H1 (cell line): Measurements from ENCODE around the gene SLAIN2. TPM values are rescaled to one million over a fixed set of nuclear protein-coding genes. Genes with fewer than 3 reads are reported as not detected.

Experiments
- CTCF ChIA-PET: fragments of 300-600 bp; sonication (Branson Sonifier 250); formaldehyde crosslinking; loops from one replicate; lab custom pipeline; 2021; ENCODE audit not compliant: partially characterized antibody; lab: Charles Lee
- POLR2A ChIA-PET: fragments of 300-600 bp; sonication (Branson Sonifier 250); formaldehyde crosslinking; loops from one replicate; lab custom pipeline; 2021; ENCODE audit warnings: inconsistent platforms; ENCODE audit not compliant: partially characterized antibody; lab: Charles Lee
- DNase-seq, 2 experiments: peaks; one replicate each; pipeline versions ENCODE4 v3.0.0 to v3.0.0-alpha.2; 2010 to 2022; ENCODE audit warnings: low spot score in 2 of 2, low read depth in 1 of 2, mixed read lengths in 1 of 2
- FAIRE-seq: peaks from 2 replicates; lab custom pipeline; 2011; peaks lifted over from hg19 to GRCh38; lab: Jason Lieb, UNC
- H2AFZ ChIP-seq: 2 replicates; pipeline ENCODE4 v1.8.1; 2012; ENCODE audit warnings: low read length, inconsistent platforms
- H2AK5ac ChIP-seq: 2 replicates; pipeline ENCODE4 v1.6.1; 2013; ENCODE audit warnings: low read depth, low read length
- H2BK120ac ChIP-seq: replicated peaks from 2 replicates; pipeline ENCODE3; 2013; ENCODE audit warnings: low read depth, low read length, inconsistent platforms
- H2BK12ac ChIP-seq: 2 replicates; pipeline ENCODE4 v1.6.1; 2013; ENCODE audit warnings: low read depth, low read length
- H2BK15ac ChIP-seq: 2 replicates; pipeline ENCODE4 v1.6.1; 2013; ENCODE audit warnings: low read length
- H2BK20ac ChIP-seq: 2 replicates; pipeline ENCODE4 v1.6.1; 2013; ENCODE audit warnings: low read length
- H2BK5ac ChIP-seq: 2 replicates; pipeline ENCODE4 v1.6.1; 2013; ENCODE audit warnings: low read depth, low read length
- H3K14ac ChIP-seq: 2 replicates; pipeline ENCODE4 v1.6.1; 2013; ENCODE audit warnings: inconsistent platforms; ENCODE audit not compliant: insufficient read length
- H3K18ac ChIP-seq: 2 replicates; pipeline ENCODE4 v1.6.1; 2013; ENCODE audit warnings: low read length; ENCODE audit errors: extremely low read depth
- H3K23ac ChIP-seq: 2 replicates; pipeline ENCODE4 v1.6.1; 2013; ENCODE audit warnings: inconsistent platforms; ENCODE audit not compliant: insufficient read length
- H3K23me2 ChIP-seq: 2 replicates; pipeline ENCODE4 v1.6.1; 2013; ENCODE audit warnings: low read depth, low read length
- H3K27ac ChIP-seq: 2 replicates; pipeline ENCODE4 v1.6.1; 2011; ENCODE audit warnings: low read depth, low read length, inconsistent platforms
- H3K27me3 ChIP-seq, 4 experiments: replicated peaks in 1 of 4; 1 replicate in 1 of 4; 2 replicates in 3 of 4; pipeline versions ENCODE4 v1.6.1 to v1.8.1; 2011 to 2013; ENCODE audit warnings: low read length in 3 of 4, mild to moderate bottlenecking in 3 of 4, inconsistent platforms in 2 of 4, mixed read lengths in 2 of 4, moderate library complexity in 1 of 4; ENCODE audit not compliant: control insufficient read depth in 3 of 4, insufficient read depth in 3 of 4; ENCODE audit errors: extremely low read depth in 1 of 4
- H3K36me3 ChIP-seq, 4 experiments: 2 replicates each; pipeline versions ENCODE4 v1.6.1 to v1.8.1; 2011 to 2013; ENCODE audit warnings: mild to moderate bottlenecking in 4 of 4, low read length in 3 of 4, moderate library complexity in 2 of 4, control low read depth in 1 of 4, inconsistent platforms in 1 of 4; ENCODE audit not compliant: insufficient read depth in 4 of 4, control insufficient read depth in 2 of 4
- H3K4ac ChIP-seq: replicated peaks from 2 replicates; pipeline ENCODE3; 2013; ENCODE audit warnings: low read length, low read depth, mixed read lengths, inconsistent platforms; ENCODE audit not compliant: insufficient read length
- H3K4me1 ChIP-seq, 4 experiments: replicated peaks in 1 of 4; 1 replicate in 1 of 4; 2 replicates in 3 of 4; pipeline versions ENCODE4 v1.6.1 to v1.8.1; 2011 to 2013; ENCODE audit warnings: low read length in 3 of 4, inconsistent platforms in 2 of 4, mixed read lengths in 1 of 4; ENCODE audit not compliant: insufficient read depth in 4 of 4, control insufficient read depth in 3 of 4
- H3K4me2 ChIP-seq, 2 experiments: 2 replicates each; pipeline versions ENCODE4 v1.6.1 to v1.8.1; 2011 to 2013; ENCODE audit warnings: low read depth in 2 of 2, low read length in 2 of 2, control low read depth in 1 of 2, inconsistent platforms in 1 of 2, mild to moderate bottlenecking in 1 of 2; ENCODE audit not compliant: insufficient read depth in 1 of 2
- H3K4me3 ChIP-seq, 4 experiments: fragments of 200-600, 300-600 bp in 1 of 4; sonication (generic), shearing (Covaris generic), sonication (Bioruptor Twin) in 1 of 4; 2 replicates each; pipeline versions ENCODE4 v1.5.1 to v1.8.1; 2011 to 2016; ENCODE audit warnings: low read length in 4 of 4, low read depth in 3 of 4, control low read depth in 2 of 4, inconsistent platforms in 2 of 4, mild to moderate bottlenecking in 2 of 4, mixed read lengths in 1 of 4, moderate library complexity in 1 of 4; ENCODE audit not compliant: insufficient read depth in 2 of 4; ENCODE audit errors: extremely low read depth in 1 of 4
- H3K56ac ChIP-seq: replicated peaks from 2 replicates; pipeline ENCODE3; 2013; ENCODE audit warnings: low read depth, mild to moderate bottlenecking, mixed read lengths, low read length, inconsistent platforms; ENCODE audit not compliant: insufficient read length
- H3K79me1 ChIP-seq: 2 replicates; pipeline ENCODE4 v1.6.1; 2013; ENCODE audit warnings: low read depth, low read length, control low read depth
- H3K79me2 ChIP-seq, 2 experiments: 2 replicates each; pipeline versions ENCODE4 v1.6.1 to v1.8.1; 2012 to 2013; ENCODE audit warnings: low read length in 2 of 2, mild to moderate bottlenecking in 2 of 2, inconsistent platforms in 1 of 2; ENCODE audit not compliant: insufficient read depth in 2 of 2, control insufficient read depth in 1 of 2
- H3K9ac ChIP-seq, 4 experiments: replicated peaks in 1 of 4; 1 replicate in 1 of 4; 2 replicates in 3 of 4; pipeline versions ENCODE4 v1.6.1 to v1.8.1; 2011 to 2013; ENCODE audit warnings: low read depth in 3 of 4, low read length in 3 of 4, control low read depth in 2 of 4, mild to moderate bottlenecking in 2 of 4, moderate library complexity in 2 of 4, inconsistent platforms in 1 of 4; ENCODE audit errors: extremely low read depth in 1 of 4
- H3K9me3 ChIP-seq, 2 experiments: 2 replicates each; pipeline versions ENCODE4 v1.6.1 to v1.8.1; 2012 to 2013; ENCODE audit warnings: mild to moderate bottlenecking in 2 of 2, moderate library complexity in 2 of 2, control low read depth in 1 of 2, inconsistent platforms in 1 of 2, low read depth in 1 of 2, low read length in 1 of 2, mixed read lengths in 1 of 2; ENCODE audit not compliant: insufficient read depth in 2 of 2
- H4K20me1 ChIP-seq, 2 experiments: replicated peaks in 1 of 2; 2 replicates each; pipeline versions ENCODE3 to v1.8.1; 2011 to 2013; ENCODE audit warnings: inconsistent platforms in 2 of 2, low read length in 2 of 2, mild to moderate bottlenecking in 1 of 2; ENCODE audit not compliant: insufficient read depth in 2 of 2, control insufficient read depth in 1 of 2
- H4K5ac ChIP-seq: 2 replicates; pipeline ENCODE4 v1.6.1; 2013; ENCODE audit warnings: low read length, low read depth, mixed read lengths, inconsistent platforms; ENCODE audit not compliant: insufficient read length
- H4K8ac ChIP-seq: 2 replicates; pipeline ENCODE4 v1.8.0; 2013; ENCODE audit warnings: mild to moderate bottlenecking, moderate library complexity, low read length, inconsistent platforms; ENCODE audit not compliant: insufficient read depth; ENCODE audit errors: extremely low read depth
- H4K91ac ChIP-seq: replicated peaks from 2 replicates; pipeline ENCODE3; 2013; ENCODE audit warnings: low read length, mixed read lengths, inconsistent platforms; ENCODE audit not compliant: insufficient read length
- BACH1 ChIP-seq: IDR thresholded peaks from 2 replicates; pipeline ENCODE4 v1.6.1; 2012; ENCODE audit warnings: low read length, improper control_type of control experiment
- CHD1 ChIP-seq: IDR thresholded peaks from 2 replicates; pipeline ENCODE4 v1.6.1; 2012; ENCODE audit warnings: low read depth, low read length, improper control_type of control experiment
- EGR1 ChIP-seq: IDR thresholded peaks from 2 replicates; pipeline ENCODE4 v1.6.1; 2011; ENCODE audit warnings: low read depth, low read length, borderline replicate concordance
- EP300 ChIP-seq, 2 experiments: IDR thresholded peaks; 1 replicate in 1 of 2; 2 replicates in 1 of 2; pipeline ENCODE4 v1.6.1; 2011 to 2012; ENCODE audit warnings: low read depth in 2 of 2, low read length in 2 of 2, mild to moderate bottlenecking in 2 of 2, borderline replicate concordance in 1 of 2, inconsistent platforms in 1 of 2, moderate library complexity in 1 of 2
- HDAC6 ChIP-seq: IDR thresholded peaks from one replicate; pipeline ENCODE4 v1.7.1; 2012; ENCODE audit warnings: low read depth, mild to moderate bottlenecking, inconsistent platforms, low read length, moderate library complexity
- JUN ChIP-seq: IDR thresholded peaks from 2 replicates; pipeline ENCODE4 v1.6.1; 2011; ENCODE audit warnings: low read depth, mild to moderate bottlenecking, improper control_type of control experiment, low read length
- POU5F1 ChIP-seq: IDR thresholded peaks from 2 replicates; pipeline ENCODE4 v1.6.1; 2011; ENCODE audit warnings: low read depth, mild to moderate bottlenecking, low read length, moderate library complexity
- RFX5 ChIP-seq: IDR thresholded peaks from 2 replicates; pipeline ENCODE4 v1.6.1; 2011; ENCODE audit warnings: low read depth, low read length, improper control_type of control experiment, borderline replicate concordance
- SIN3A ChIP-seq, 2 experiments: IDR thresholded peaks in 1 of 2; conservative IDR thresholded peaks in 1 of 2; 2 replicates each; pipeline ENCODE4 v1.6.1; 2011 to 2012; ENCODE audit warnings: low read length in 2 of 2, improper control_type of control experiment in 1 of 2, low read depth in 1 of 2, mild to moderate bottlenecking in 1 of 2
- SP2 ChIP-seq: IDR thresholded peaks from 2 replicates; pipeline ENCODE4 v1.6.1; 2012; ENCODE audit warnings: mild to moderate bottlenecking, low read length, inconsistent platforms
- SP4 ChIP-seq: IDR thresholded peaks from 2 replicates; pipeline ENCODE4 v1.6.1; 2012; ENCODE audit warnings: low read length, inconsistent platforms
- TAF1 ChIP-seq: IDR thresholded peaks from 2 replicates; pipeline ENCODE4 v1.6.1; 2011; ENCODE audit warnings: mild to moderate bottlenecking, low read depth, low read length
- YY1 ChIP-seq: IDR thresholded peaks from 2 replicates; pipeline ENCODE4 v1.6.1; 2011; ENCODE audit warnings: low read depth, mild to moderate bottlenecking, low read length
- ZNF274 ChIP-seq: IDR thresholded peaks from 2 replicates; pipeline ENCODE4 v1.7.0; 2012; ENCODE audit warnings: low read length, borderline replicate concordance; ENCODE audit errors: extremely low read depth
- WGBS, 2 experiments: shearing (Covaris generic) in 1 of 2; methylation state at CpG; one replicate each; pipeline versions ENCODE4 v1.1.6 to v1.1.7; 2013 to 2015; ENCODE audit warnings: low lambda C conversion rate in 2 of 2, mixed read lengths in 2 of 2, inconsistent platforms in 1 of 2, low coverage in 1 of 2, missing lambda C conversion rate in 1 of 2; ENCODE audit not compliant: insufficient replicate concordance in 2 of 2, insufficient coverage in 1 of 2, insufficient read length in 1 of 2; ENCODE audit errors: extremely low coverage in 1 of 2, missing lambda C conversion rate in 1 of 2; 5-methylcytosine and 5-hydroxymethylcytosine counted together
- polyA plus RNA-seq, 7 experiments: library from polyadenylated mRNA; depleted of rRNA in 3 of 7; stranded (reverse) in 5 of 7; unstranded in 2 of 7; fragments of >200 nt in 5 of 7; fragments of 200-250 nt in 2 of 7; gene quantifications; 1 replicate in 5 of 7; 2 replicates in 1 of 7; 4 replicates in 1 of 7; pipeline versions ENCODE4 v1.2.1 to v1.2.3, GENCODE V29; 2011 to 2013; ENCODE audit warnings: missing spikeins in 2 of 7, mixed read lengths in 2 of 7
- total RNA-seq: library from RNA; stranded (reverse); fragmentation: NEBNext Ultra II Directional; extraction: Animal tissue kit (Norgen Biotek cat#: 25700); gene quantifications from 2 replicates; pipeline ENCODE4 v1.2.1, GENCODE V29; 2021

SLAIN2 gene
- total and polyA plus RNA-seq, 2 of the 8 experiments (the other 6 are each of a cell fraction or from before 2014, with no cell fraction given) = 8.2 to 40.0 TPM

GRCh38 chr4:48297256-48297846 is 44.0 kb upstream of the SLAIN2 start:
- no peak overlapping the region for H2BK20ac ChIP-seq
- CTCF ChIA-PET = interaction anchor here (0.6 to 1.0 kb wide), 2 partner anchors 22 to 121 kb away, joined by 3 to 4 read pairs; no protein-coding TSS in a partner anchor

More at GRCh38 chr4:48297256-48297846, 44.0 kb upstream of the SLAIN2 start:
- H2AFZ ChIP-seq = no peak overlapping the region
- FAIRE-seq (no peak), DNase-seq (no peak)
- no peak overlapping the region for H3K56ac ChIP-seq
- no peak overlapping the region for H4K8ac ChIP-seq
- no peak overlapping the region for H3K18ac ChIP-seq
- no peaks in the 10 kb centered on the region for H3K79me1 ChIP-seq
- H3K9me3 ChIP-seq = peaks cover 0 to under 1% of the 10 kb centered on the region in 2 experiments; a peak in 1 of 4 replicates
- H3K36me3 ChIP-seq = no peaks in the 10 kb centered on the region
- WGBS, 2 experiments = 92% methylated on average over 2 of the region's 2 CpGs; no CpG with 5 or more reads in 1 of the 2 experiments
- no peak overlapping the region for H3K4me3 ChIP-seq
- H3K79me2 ChIP-seq = no peaks in the 10 kb centered on the region
- TF ChIP-seq BACH1 (no peak), SIN3A (conservative IDR thresholded peaks at IDR 0.05 in 1 of 2, IDR thresholded peaks at IDR 0.05 in 1 of 2; ENCODE audit: low read depth in 1 of 2, low read length in 2 of 2) (no peak), ZNF274 (no peak), EGR1 (no peak), EP300 (IDR thresholded peaks at IDR 0.05; ENCODE audit: borderline replicate concordance in 1 of 2, low read depth in 2 of 2, low read length in 2 of 2) (no peak), CHD1 (no peak), POU5F1 (no peak), SP2 (no peak), HDAC6 (no peak), TAF1 (no peak), YY1 (no peak), SP4 (no peak), RFX5 (no peak), JUN (no peak)
- H2BK5ac ChIP-seq = no peak overlapping the region
- H2AK5ac ChIP-seq = no peak overlapping the region
- no peaks in the 10 kb centered on the region for H3K23me2 ChIP-seq
- H3K4me1 ChIP-seq = no peaks in the 10 kb centered on the region
- no peak overlapping the region for H4K5ac ChIP-seq
- no peak overlapping the region for H2BK12ac ChIP-seq
- H3K4me2 ChIP-seq = no peak overlapping the region
- H3K9ac ChIP-seq = no peak overlapping the region
- no peaks in the 10 kb centered on the region for H3K27me3 ChIP-seq
- H3K23ac ChIP-seq = no peak overlapping the region
- H3K4ac ChIP-seq = no peak overlapping the region
- no peak overlapping the region for H2BK15ac ChIP-seq
- H4K91ac ChIP-seq = no peak overlapping the region
- no peak overlapping the region for H2BK120ac ChIP-seq
- H3K27ac ChIP-seq = no peak overlapping the region
- no peak overlapping the region for H3K14ac ChIP-seq
- H4K20me1 ChIP-seq = no peaks in the 10 kb centered on the region
- POLR2A ChIA-PET = no interaction called here
